Mucosa of descending colon (tissue), 3 donors: ENCODE measurements around the gene TEX261. TPM values are rescaled to one million over a fixed set of nuclear protein-coding genes. Genes with fewer than 3 reads are reported as not detected.

Experiments
- ATAC-seq: fragments of 200-7000 bp; cut with Tn5 transposase; one replicate; pipeline ENCODE4 v1.9.1; 2020; ENCODE audit warnings: mild to moderate bottlenecking, moderate library complexity
- DNase-seq, 3 donors: peaks; one replicate each; pipeline ENCODE4 v3.0.0-alpha.2; 2020
- H3K36me3 ChIP-seq: fragments of 200-600 bp; one replicate; pipeline ENCODE4 v1.8.0; 2021; ENCODE audit warnings: low read depth, mild to moderate bottlenecking
- H3K4me1 ChIP-seq: fragments of 200-600 bp; one replicate; pipeline ENCODE4 v1.8.0; 2021; ENCODE audit warnings: low read depth, mild to moderate bottlenecking
- H3K4me3 ChIP-seq: fragments of 200-600 bp; one replicate; pipeline ENCODE4 v1.8.0; 2021; ENCODE audit warnings: mild to moderate bottlenecking
- H3K9me3 ChIP-seq: fragments of 200-600 bp; one replicate; pipeline ENCODE4 v1.8.0; 2021; ENCODE audit warnings: mild to moderate bottlenecking
- CTCF ChIP-seq: fragments of 200-600 bp; IDR thresholded peaks from one replicate; pipeline ENCODE4 v1.8.0; 2022; ENCODE audit warnings: antibody characterized with exemption, mild to moderate bottlenecking
- intact Hi-C, 2 donors: fragments of 100-400 bp; cut with DNase I in 1 of 2; cut with micrococcal nuclease in 1 of 2; formaldehyde crosslinking; loops; one replicate each; pipeline versions ENCODE4 v1.11.0 to v1.11.1; 2022; cut with DNase I, micrococcal nuclease
- total RNA-seq, 3 donors: library from RNA; stranded (reverse); fragmentation: NEBNext Ultra II Directional in 2 of 3; extraction: Animal tissue kit (Norgen Biotek cat#: 25700) in 2 of 3; gene quantifications; one replicate each; pipeline versions ENCODE4 v1.2.1 to v1.2.4, GENCODE V29; 2021 to 2023
- donor health status: DM: no; HTN: no; CAD: no; lungs with moderate emphysema.
- donor health status: DM: no; HTN: no; CAD: no.
- donor health status: DM: no; HTN: yes; CAD: no.

The TEX261 gene
- total RNA-seq, 3 donors from 2014 or later = 51.0 to 63.0 (median 51.4) TPM

GRCh38 chr2:70941186-70941585 is 53.5 kb downstream of the TEX261 start:
- no peaks in the 10 kb centered on the region for H3K4me1 ChIP-seq
- no peaks in the 10 kb centered on the region for H3K36me3 ChIP-seq
- no peak for DNase-seq
- no peak for ATAC-seq
- TF ChIP-seq CTCF = no peak
- H3K4me3 ChIP-seq = no peak overlapping the region
- intact Hi-C loops = no loop called here
- no peaks in the 10 kb centered on the region for H3K9me3 ChIP-seq

- DNase-seq (no peak), ATAC-seq (no peak)
- TF ChIP-seq CTCF = no peak
- Histone ChIP-seq H3K9me3 (no peaks in the 10 kb centered on the region), H3K36me3 (no peaks in the 10 kb centered on the region), H3K4me1 (no peaks in the 10 kb centered on the region), H3K4me3 (no peak overlapping the region)
- intact Hi-C loops = no loop called here
Observed at GRCh38 chr2:70939839-70940580, 54.7 kb downstream of the TEX261 start.

GRCh38 chr2:70939001-70939838 is 55.5 kb downstream of the TEX261 start:
- TF ChIP-seq CTCF = no peak
- ATAC-seq (no peak), DNase-seq (no peak)
- H3K4me3 ChIP-seq = no peak overlapping the region
- intact Hi-C loops = no loop called here
- H3K9me3 ChIP-seq = no peaks in the 10 kb centered on the region
- no peaks in the 10 kb centered on the region for H3K36me3 ChIP-seq
- H3K4me1 ChIP-seq = no peaks in the 10 kb centered on the region

- Histone ChIP-seq H3K4me3 (no peak overlapping the region), H3K36me3 (no peaks in the 10 kb centered on the region), H3K4me1 (no peaks in the 10 kb centered on the region), H3K9me3 (no peaks in the 10 kb centered on the region)
- ATAC-seq = no peak
- intact Hi-C loops = no loop called here
- DNase-seq = no peak
- no peak for TF ChIP-seq CTCF
Observed at GRCh38 chr2:70938586-70938950, 56.1 kb downstream of the TEX261 start.

GRCh38 chr2:70937866-70938585 is 56.6 kb downstream of the TEX261 start:
- DNase-seq (no peak), ATAC-seq (no peak)
- H3K4me3 ChIP-seq = no peak overlapping the region
- H3K9me3 ChIP-seq = no peaks in the 10 kb centered on the region
- no peaks in the 10 kb centered on the region for H3K4me1 ChIP-seq
- TF ChIP-seq CTCF = no peak
- no peaks in the 10 kb centered on the region for H3K36me3 ChIP-seq
- intact Hi-C loops = no loop called here
